Neural crest cell (in vitro differentiated cells): Measurements from ENCODE around the gene FZD4. TPM values are rescaled to one million over a fixed set of nuclear protein-coding genes. Genes with fewer than 3 reads are reported as not detected.

ENCODE experiments used
- DNase-seq: peaks from one replicate; pipeline ENCODE4 v3.0.0; 2021; ENCODE audit warnings: low read depth, mixed read lengths, low spot score
- H3K27ac Mint-ChIP-seq: one replicate; pipeline ENCODE4 v1.8.0; 2021; ENCODE audit warnings: mild to moderate bottlenecking, mixed read lengths; ENCODE audit not compliant: unreplicated experiment
- H3K27me3 Mint-ChIP-seq: 2 replicates; pipeline ENCODE4 v1.8.0; 2021; ENCODE audit warnings: low read depth, mild to moderate bottlenecking, mixed read lengths
- H3K36me3 Mint-ChIP-seq: 2 replicates; pipeline ENCODE4 v1.8.0; 2021; ENCODE audit warnings: low read depth, mild to moderate bottlenecking, mixed read lengths
- H3K4me1 Mint-ChIP-seq: 2 replicates; pipeline ENCODE4 v1.8.0; 2021; ENCODE audit warnings: mixed read lengths
- H3K4me3 Mint-ChIP-seq: one replicate; pipeline ENCODE4 v1.8.0; 2021; ENCODE audit warnings: mild to moderate bottlenecking, mixed read lengths
- H3K9me3 Mint-ChIP-seq: 2 replicates; pipeline ENCODE4 v1.8.0; 2021; ENCODE audit warnings: mixed read lengths
- CTCF ChIP-seq: fragments of 200-600 bp; sonication (generic); conservative IDR thresholded peaks from 2 replicates; pipeline ENCODE4 v1.5.0; 2021; ENCODE audit warnings: antibody characterized with exemption, mild to moderate bottlenecking
- total RNA-seq: library from RNA; stranded (reverse); gene quantifications from 2 replicates; pipeline ENCODE4 v1.2.1, GENCODE V29; 2021

Gene FZD4
- total RNA-seq, 1 donor from 2014 or later = 4.1 TPM

- peaks cover 36% of the 10 kb centered on the region for H3K4me1 Mint-ChIP-seq
These were observed 21.2 kb downstream of the FZD4 start for GRCh38 chr11:86933891-86934581.

GRCh38 chr11:86932924-86933875, 22.0 kb downstream of the FZD4 start:
- Mint-ChIP-seq H3K4me3 (no peak overlapping the region), H3K9me3 (no peaks in the 10 kb centered on the region), H3K36me3 (no peaks in the 10 kb centered on the region), H3K4me1 (peaks cover 36% of the 10 kb centered on the region), H3K27ac (peak overlapping the region; percentile 67), H3K27me3 (no peaks in the 10 kb centered on the region)
- TF ChIP-seq CTCF = no peak
- DNase-seq = no peak

More at GRCh38 chr11:86933891-86934581, 21.2 kb downstream of the FZD4 start:
- TF ChIP-seq CTCF = no peak
- Mint-ChIP-seq H3K27me3 (no peaks in the 10 kb centered on the region), H3K27ac (peak overlapping the region; percentile 86), H3K36me3 (no peaks in the 10 kb centered on the region), H3K9me3 (no peaks in the 10 kb centered on the region), H3K4me3 (peak overlapping the region; percentile 47)
- no peak for DNase-seq

GRCh38 chr11:86932259-86932585, 23.0 kb downstream of the FZD4 start:
- Mint-ChIP-seq H3K4me1 (peaks cover 36% of the 10 kb centered on the region), H3K27me3 (no peaks in the 10 kb centered on the region), H3K27ac (no peak overlapping the region), H3K4me3 (peak overlapping the region; percentile 47), H3K9me3 (no peaks in the 10 kb centered on the region), H3K36me3 (no peaks in the 10 kb centered on the region)
- no peak for TF ChIP-seq CTCF
- DNase-seq = no peak

GRCh38 chr11:86931548-86932258, 23.5 kb downstream of the FZD4 start:
- Mint-ChIP-seq H3K4me3 (peak overlapping the region; percentile 47), H3K4me1 (peaks cover 36% of the 10 kb centered on the region), H3K27ac (peak overlapping the region; percentile 70), H3K27me3 (no peaks in the 10 kb centered on the region), H3K9me3 (no peaks in the 10 kb centered on the region), H3K36me3 (no peaks in the 10 kb centered on the region)
- no peak for DNase-seq
- no peak for TF ChIP-seq CTCF

GRCh38 chr11:86930957-86931547, 24.1 kb downstream of the FZD4 start:
- Mint-ChIP-seq H3K36me3 (no peaks in the 10 kb centered on the region), H3K27me3 (no peaks in the 10 kb centered on the region), H3K27ac (peak overlapping the region; percentile 70), H3K9me3 (no peaks in the 10 kb centered on the region), H3K4me1 (peaks cover 36% of the 10 kb centered on the region), H3K4me3 (no peak overlapping the region)
- DNase-seq = no peak
- no peak for TF ChIP-seq CTCF
